Left lung (tissue), 10 donors: ENCODE measurements around the gene BEST4. TPM values are rescaled to one million over a fixed set of nuclear protein-coding genes. Genes with fewer than 3 reads are reported as not detected.

Source experiments
- ATAC-seq: fragments of 200-7000 bp; cut with Tn5 transposase; one replicate; pipeline ENCODE4 v1.9.1; 2020; ENCODE audit warnings: moderate library complexity
- DNase-seq, 4 donors: peaks; one replicate each; pipeline ENCODE4 v3.0.0-alpha.2; 2013 to 2020
- H3K27ac ChIP-seq, 2 donors: fragments of 200-600 bp; sonication (generic) in 1 of 2; one replicate each; pipeline versions ENCODE4 v1.5.0 to v1.8.0; 2020 to 2021
- H3K27me3 ChIP-seq, 2 donors: fragments of 200-600 bp; sonication (generic) in 1 of 2; one replicate each; pipeline versions ENCODE4 v1.5.0 to v1.8.0; 2020 to 2021
- H3K36me3 ChIP-seq, 2 donors: fragments of 200-600 bp; sonication (generic) in 1 of 2; one replicate each; pipeline versions ENCODE4 v1.5.0 to v1.8.0; 2020 to 2021
- H3K4me1 ChIP-seq, 2 donors: fragments of 200-600 bp; one replicate each; pipeline ENCODE4 v1.8.0; 2021
- H3K4me3 ChIP-seq, 2 donors: fragments of 200-600 bp; sonication (generic) in 1 of 2; one replicate each; pipeline versions ENCODE4 v1.5.0 to v1.8.0; 2020 to 2021; ENCODE audit warnings: mild to moderate bottlenecking in 1 of 2
- H3K9me3 ChIP-seq, 2 donors: fragments of 200-600 bp; sonication (generic) in 1 of 2; one replicate each; pipeline versions ENCODE4 v1.5.0 to v1.8.0; 2020 to 2021
- CTCF ChIP-seq, 2 donors: fragments of 200-600 bp; sonication (generic) in 1 of 2; IDR thresholded peaks; one replicate each; pipeline versions ENCODE4 v1.5.0 to v1.8.0; 2021; ENCODE audit warnings: antibody characterized with exemption in 2 of 2
- intact Hi-C, 2 donors: fragments of 100-400 bp; cut with DNase I; formaldehyde crosslinking; loops; one replicate each; pipeline versions ENCODE4 v1.11.2 to v1.14.2; 2022
- polyA plus RNA-seq, 6 donors: library from polyadenylated mRNA; unstranded; fragments of 120-200 nt; gene quantifications; one replicate each; pipeline ENCODE4 v1.2.1, GENCODE V29; 2013; ENCODE audit not compliant: insufficient read length in 6 of 6
- total RNA-seq, 2 donors: library from RNA; stranded (reverse); fragmentation: NEBNext Ultra II Directional; extraction: Animal tissue kit (Norgen Biotek cat#: 25700); gene quantifications; one replicate each; pipeline ENCODE4 v1.2.1, GENCODE V29; 2021
- donor health status: DM: no; HTN: yes; CAD: no.
- donor health status: DM: no; HTN: no; CAD: no.

Gene BEST4
- total and polyA plus RNA-seq, 8 donors: 0.23 to 1.2 (median 0.90) TPM

- H3K4me1 ChIP-seq: peaks cover 3 to 31% of the 10 kb centered on the region in 2 donors
- no peaks in the 10 kb centered on the region for H3K9me3 ChIP-seq
- no peak overlapping the region for H3K4me3 ChIP-seq
- ATAC-seq: no peak
- intact Hi-C loops: no loop called here
- H3K27ac ChIP-seq: peak overlapping the region in 1 of 2 donors; percentile 0
- no peak for TF ChIP-seq CTCF (IDR thresholded peaks at IDR 0.05)
- no peaks in the 10 kb centered on the region for H3K36me3 ChIP-seq
- DNase-seq: no peak
- no peaks in the 10 kb centered on the region for H3K27me3 ChIP-seq
Observed at GRCh38 chr1:44821240-44821715, 33.3 kb upstream of the BEST4 start.

GRCh38 chr1:44820328-44821239 is 32.6 kb upstream of the BEST4 start:
- ATAC-seq (peak; percentile 10), DNase-seq (no peak)
- no peak for TF ChIP-seq CTCF (IDR thresholded peaks at IDR 0.05)
- no peaks in the 10 kb centered on the region for H3K9me3 ChIP-seq
- intact Hi-C loops: no loop called here
- peak overlapping the region; percentile 90 to 99 for H3K27ac ChIP-seq
- peak overlapping the region; percentile 31 to 42 for H3K4me3 ChIP-seq
- no peaks in the 10 kb centered on the region for H3K27me3 ChIP-seq
- peaks cover 0 to 4% of the 10 kb centered on the region in 2 donors for H3K36me3 ChIP-seq
- peaks cover 3 to 26% of the 10 kb centered on the region in 2 donors for H3K4me1 ChIP-seq

DNA sequence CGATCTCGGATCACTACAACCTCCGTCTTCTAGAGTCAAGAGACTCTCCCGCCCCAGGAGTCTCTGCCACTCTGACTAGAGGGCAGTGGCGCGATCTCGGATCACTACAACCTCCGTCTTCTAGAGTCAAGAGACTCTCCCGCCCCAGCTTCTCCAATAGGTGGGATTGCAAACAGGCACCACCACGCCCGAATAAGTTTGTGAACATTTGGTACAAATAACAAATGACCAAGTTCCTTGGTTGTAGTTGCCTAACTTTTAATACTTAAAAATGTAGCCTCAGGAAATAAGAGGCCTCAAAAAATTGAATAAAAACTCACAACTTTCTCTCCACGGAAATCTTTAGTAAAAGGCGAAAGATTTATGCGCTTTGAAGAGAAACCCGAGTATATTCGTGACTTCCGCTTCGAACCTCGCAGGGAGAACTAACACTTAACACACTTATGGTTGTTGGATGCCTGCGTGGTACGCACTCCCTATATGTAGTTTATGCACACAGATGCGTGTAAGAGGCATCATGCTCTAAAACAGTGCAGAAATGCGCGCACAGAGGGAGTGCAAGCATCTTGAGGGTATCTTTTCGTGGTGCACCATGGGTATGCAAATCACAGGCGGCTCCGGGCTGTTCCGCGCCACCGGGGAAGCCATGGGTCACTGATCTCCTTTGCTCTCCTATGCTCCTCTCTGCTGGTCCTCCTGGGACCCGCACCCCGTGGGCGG is 31.8 kb upstream of the BEST4 start:
- Histone ChIP-seq H3K4me3 (peak overlapping the region; percentile 31 to 42), H3K27ac (peak overlapping the region; percentile 90 to 99), H3K27me3 (no peaks in the 10 kb centered on the region), H3K36me3 (peaks cover 0 to 13% of the 10 kb centered on the region in 2 donors), H3K4me1 (peaks cover 3 to 34% of the 10 kb centered on the region in 2 donors), H3K9me3 (no peaks in the 10 kb centered on the region)
- intact Hi-C loops: no loop called here
- TF ChIP-seq CTCF (IDR thresholded peaks at IDR 0.05): no peak
- ATAC-seq: peak; percentile 91
- DNase-seq: peak; percentile 80 to 90 (median 88)

DNA sequence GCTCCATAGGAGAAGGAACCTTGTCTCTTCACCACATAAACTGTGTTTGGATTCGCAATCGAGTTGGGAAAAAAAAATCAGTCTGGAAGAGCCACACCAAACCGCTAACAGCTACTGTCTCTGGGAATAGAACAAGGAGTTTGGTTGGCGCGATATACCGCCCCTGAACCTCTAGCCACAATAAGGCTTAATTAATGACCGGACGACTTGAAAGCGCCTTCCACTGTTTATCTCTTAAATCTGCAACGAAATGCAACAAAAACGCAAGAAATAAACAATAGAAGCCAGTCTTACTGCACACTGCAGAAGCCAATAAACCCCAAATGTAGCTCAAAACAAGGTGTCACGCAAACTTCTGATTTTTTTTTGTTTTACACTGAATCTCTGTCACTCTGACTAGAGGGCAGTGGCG is 31.2 kb upstream of the BEST4 start:
- peaks cover 0 to 15% of the 10 kb centered on the region in 2 donors for H3K36me3 ChIP-seq
- H3K27me3 ChIP-seq: no peaks in the 10 kb centered on the region
- H3K4me3 ChIP-seq: peak overlapping the region; percentile 31 to 42
- no peaks in the 10 kb centered on the region for H3K9me3 ChIP-seq
- intact Hi-C loops: no loop called here
- peaks cover 3 to 40% of the 10 kb centered on the region in 2 donors for H3K4me1 ChIP-seq
- peak; percentile 25 for ATAC-seq
- TF ChIP-seq CTCF (IDR thresholded peaks at IDR 0.05): no peak
- H3K27ac ChIP-seq: peak overlapping the region; percentile 90 to 99
- DNase-seq: no peak
